ENCODE results near the gene PIP4K2A. TPM values are rescaled to one million over a fixed set of nuclear protein-coding genes. Genes with fewer than 3 reads are reported as not detected.

PIP4K2A gene
- total and polyA plus RNA-seq, 2 of the 8 experiments (the other 6 are each of a cell fraction or from before 2014, with no cell fraction given) = 19.0 to 60.9 TPM

DNA sequence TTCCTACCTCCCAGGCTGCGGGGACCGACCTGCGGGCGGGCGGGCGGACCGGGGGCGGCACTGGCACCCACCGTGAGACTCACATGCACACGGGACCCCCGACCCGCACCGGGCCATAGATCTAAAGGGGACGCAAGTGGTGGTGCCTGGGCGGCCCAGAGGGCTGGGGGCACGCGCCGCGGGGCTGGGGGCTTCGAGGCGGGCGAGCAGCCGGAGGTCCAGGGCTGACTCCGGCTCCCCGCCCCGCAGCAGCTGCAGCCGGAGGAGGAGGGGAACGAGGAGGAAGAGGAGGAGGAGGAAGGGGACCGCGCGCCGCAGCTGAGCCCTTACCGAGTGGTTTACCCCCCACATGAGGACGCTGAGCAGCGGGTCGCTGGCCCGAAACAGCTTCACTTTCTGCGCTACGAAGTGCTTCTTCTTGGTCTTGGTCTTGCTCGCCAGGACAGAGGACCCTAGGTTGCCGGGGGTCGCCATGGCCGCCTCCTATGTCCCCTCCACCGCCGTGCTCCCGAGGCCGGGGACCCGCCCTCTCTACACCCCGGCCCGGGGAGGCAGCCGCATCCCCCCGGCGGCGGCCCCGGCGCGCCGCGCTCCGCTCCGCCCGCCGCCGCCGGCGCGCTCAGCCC is 412 bp downstream of the PIP4K2A start (continued):
- no peak for TF ChIP-seq NRF1 (IDR thresholded peaks at IDR 0.05; ENCODE audit: low read depth, low read length)

All from H1 (cell line).